Measurements from ENCODE around the gene SAXO2. TPM values are rescaled to one million over a fixed set of nuclear protein-coding genes. Genes with fewer than 3 reads are reported as not detected.
"Not testable (repeated sequence)": the region's sequence is repeated elsewhere in the genome, so short reads cannot be mapped to it uniquely, and the experiment has no call there.

Gene SAXO2
- total RNA-seq, 1 donor from 2014 or later: 0.17 TPM

GRCh38 chr15:82314769-82315518, 52.3 kb downstream of the SAXO2 start:
- no peak for DNase-seq

- no peak for DNase-seq
These were observed 53.1 kb downstream of the SAXO2 start for GRCh38 chr15:82315519-82316246.

- DNase-seq: not testable (repeated sequence)
These were observed 53.9 kb downstream of the SAXO2 start for GRCh38 chr15:82316247-82317090.

GRCh38 chr15:82317091-82317489, 54.5 kb downstream of the SAXO2 start:
- DNase-seq: no peak

- not testable (repeated sequence) for DNase-seq
These were observed 54.9 kb downstream of the SAXO2 start for GRCh38 chr15:82317516-82317915.

- DNase-seq: not testable (repeated sequence)
These were observed 55.7 kb downstream of the SAXO2 start for GRCh38 chr15:82318281-82318680.

GRCh38 chr15:82319522-82320278, 57.1 kb downstream of the SAXO2 start:
- not testable (repeated sequence) for DNase-seq

- DNase-seq: not testable (repeated sequence)
These were observed 58.2 kb downstream of the SAXO2 start for GRCh38 chr15:82320861-82321260.

GRCh38 chr15:82322488-82322887, 59.9 kb downstream of the SAXO2 start:
- DNase-seq: not testable (repeated sequence)

GRCh38 chr15:82324831-82325230, 62.2 kb downstream of the SAXO2 start:
- not testable (repeated sequence) for DNase-seq

GRCh38 chr15:82325646-82326045, 63.0 kb downstream of the SAXO2 start:
- not testable (repeated sequence) for DNase-seq

GRCh38 chr15:82326896-82327295, 64.3 kb downstream of the SAXO2 start:
- not testable (repeated sequence) for DNase-seq

- DNase-seq: not testable (repeated sequence)
These were observed 64.8 kb downstream of the SAXO2 start for GRCh38 chr15:82327372-82327771.

GRCh38 chr15:82329039-82329438, 66.4 kb downstream of the SAXO2 start:
- not testable (repeated sequence) for DNase-seq

- DNase-seq: not testable (repeated sequence)
These were observed 68.3 kb downstream of the SAXO2 start for GRCh38 chr15:82330921-82331320.

GRCh38 chr15:82331576-82332304, 69.1 kb downstream of the SAXO2 start:
- not testable (repeated sequence) for DNase-seq

- not testable (repeated sequence) for DNase-seq
These were observed 70.3 kb downstream of the SAXO2 start for GRCh38 chr15:82332711-82333602.

- not testable (repeated sequence) for DNase-seq
These were observed 71.3 kb downstream of the SAXO2 start for GRCh38 chr15:82333603-82334553.

Data from dermis blood vessel endothelial cell (primary cell).